GM23338 (cell line): ENCODE data around the gene CHST12. TPM values are rescaled to one million over a fixed set of nuclear protein-coding genes. Genes with fewer than 3 reads are reported as not detected.

Source experiments
- ATAC-seq: fragments of 200-7000 bp; cut with Tn5 transposase; 3 replicates; pipeline ENCODE4 v1.9.1; 2020
- DNase-seq: peaks from one replicate; pipeline ENCODE4 v3.0.0-alpha.2; 2015; ENCODE audit warnings: low spot score
- H2AFZ ChIP-seq: fragments of 200-600 bp; sonication (generic); 2 replicates; pipeline ENCODE4 v1.8.0; 2016; ENCODE audit warnings: antibody characterized with exemption, mild to moderate bottlenecking, moderate library complexity
- H3F3A ChIP-seq: fragments of 200-600 bp; sonication (generic); replicated peaks from 2 replicates; pipeline ENCODE4 v1.8.0; 2017; ENCODE audit warnings: antibody characterized with exemption, mixed run types, low read depth
- H3K27ac ChIP-seq: fragments of 200-600 bp; sonication (generic); 2 replicates; pipeline ENCODE4 v1.6.1; 2016; ENCODE audit warnings: low read depth
- H3K27me3 ChIP-seq: fragments of 200-600 bp; sonication (generic); 2 replicates; pipeline ENCODE4 v1.8.0; 2016; ENCODE audit warnings: mild to moderate bottlenecking, mixed run types, moderate library complexity; ENCODE audit not compliant: insufficient read depth
- H3K36me3 ChIP-seq: fragments of 200-600 bp; sonication (generic); 2 replicates; pipeline ENCODE4 v1.8.0; 2016; ENCODE audit warnings: mild to moderate bottlenecking; ENCODE audit not compliant: insufficient read depth
- H3K4me1 ChIP-seq: fragments of 200-600 bp; sonication (generic); 2 replicates; pipeline ENCODE4 v1.8.0; 2016; ENCODE audit warnings: mild to moderate bottlenecking, moderate library complexity; ENCODE audit not compliant: insufficient read depth
- H3K4me2 ChIP-seq: fragments of 200-600 bp; sonication (generic); 2 replicates; pipeline ENCODE4 v1.7.1; 2017; ENCODE audit warnings: mixed run types
- H3K4me3 ChIP-seq: fragments of 200-600 bp; sonication (generic); 2 replicates; pipeline ENCODE4 v1.6.1; 2016; ENCODE audit warnings: mixed run types
- H3K79me2 ChIP-seq: fragments of 200-600 bp; sonication (generic); replicated peaks from 2 replicates; pipeline ENCODE4 v1.8.0; 2017; ENCODE audit warnings: mild to moderate bottlenecking; ENCODE audit not compliant: insufficient read depth
- H3K9me2 ChIP-seq: fragments of 200-600 bp; sonication (generic); 2 replicates; pipeline ENCODE4 v1.8.0; 2017; ENCODE audit not compliant: insufficient read depth
- H4K20me1 ChIP-seq: fragments of 200-600 bp; sonication (generic); replicated peaks from 2 replicates; pipeline ENCODE4 v1.8.0; 2017; ENCODE audit warnings: mild to moderate bottlenecking; ENCODE audit not compliant: insufficient read depth
- H3K27ac Mint-ChIP-seq: 2 replicates; pipeline ENCODE4 v1.8.0; 2020; ENCODE audit warnings: inconsistent platforms, mild to moderate bottlenecking, moderate library complexity, mixed read lengths
- H3K27me3 Mint-ChIP-seq: 3 replicates; pipeline ENCODE4 v1.8.0; 2022; ENCODE audit warnings: low read depth, mild to moderate bottlenecking, moderate library complexity, mixed read lengths, inconsistent platforms; ENCODE audit not compliant: insufficient read depth, poor library complexity
- H3K36me3 Mint-ChIP-seq: 3 replicates; pipeline ENCODE4 v1.8.0; 2021; ENCODE audit warnings: low read depth, mild to moderate bottlenecking, inconsistent platforms, moderate library complexity, mixed read lengths
- H3K4me1 Mint-ChIP-seq: 3 replicates; pipeline ENCODE4 v1.8.0; 2020; ENCODE audit warnings: mild to moderate bottlenecking, inconsistent platforms, mixed read lengths
- H3K4me3 Mint-ChIP-seq: 3 replicates; pipeline ENCODE4 v1.8.0; 2021; ENCODE audit warnings: moderate library complexity, mild to moderate bottlenecking, inconsistent platforms, mixed read lengths
- H3K9me3 Mint-ChIP-seq: 3 replicates; pipeline ENCODE4 v1.8.0; 2020; ENCODE audit warnings: moderate library complexity, mild to moderate bottlenecking, inconsistent platforms, mixed read lengths
- CREB1 ChIP-seq: fragments of 250-450 bp; sonication (Bioruptor Pico); IDR thresholded peaks from 2 replicates; pipeline ENCODE4 v1.5.0; 2020; ENCODE audit warnings: low read depth, mild to moderate bottlenecking, moderate library complexity
- CTCF ChIP-seq, 2 experiments: fragments of 200-600 bp in 1 of 2; sonication (generic) in 1 of 2; conservative IDR thresholded peaks; 2 replicates each; pipeline versions ENCODE4 v1.5.1 to v1.6.1; 2016 to 2017; ENCODE audit warnings: antibody characterized with exemption in 2 of 2, low read depth in 2 of 2, mild to moderate bottlenecking in 2 of 2, moderate library complexity in 1 of 2
- EZH2 ChIP-seq: fragments of 200-600 bp; sonication (generic); IDR thresholded peaks from one replicate; pipeline ENCODE4 v1.8.0; 2017; ENCODE audit warnings: antibody characterized with exemption, mild to moderate bottlenecking, low read depth; ENCODE audit not compliant: unreplicated experiment
- EZH2phosphoT487 ChIP-seq: fragments of 200-600 bp; sonication (generic); IDR thresholded peaks from one replicate; pipeline ENCODE4 v1.8.1; 2018; ENCODE audit warnings: antibody characterized with exemption; ENCODE audit not compliant: unreplicated experiment
- JUNB ChIP-seq: IDR thresholded peaks from one replicate; pipeline ENCODE4 v1.6.1; 2016; ENCODE audit warnings: antibody characterized with exemption; ENCODE audit not compliant: unreplicated experiment
- NANOG ChIP-seq: IDR thresholded peaks from 2 replicates; pipeline ENCODE4 v1.6.1; 2016; ENCODE audit warnings: antibody characterized with exemption, borderline replicate concordance
- POLR2AphosphoS5 ChIP-seq: IDR thresholded peaks from 2 replicates; pipeline ENCODE4 v1.6.1; 2016; ENCODE audit warnings: antibody characterized with exemption, low read depth
- REST ChIP-seq: IDR thresholded peaks from one replicate; pipeline ENCODE4 v1.6.1; 2018; ENCODE audit warnings: antibody characterized with exemption; ENCODE audit not compliant: unreplicated experiment
- STAT1 ChIP-seq: IDR thresholded peaks from one replicate; pipeline ENCODE4 v1.6.1; 2016; ENCODE audit warnings: antibody characterized with exemption; ENCODE audit not compliant: unreplicated experiment
- polyA plus RNA-seq: library from polyadenylated mRNA; unstranded; fragments of >200 nt; fragmentation: Nextera tagmentation; extraction: Ambion mirVana; gene quantifications from 2 replicates; pipeline ENCODE4 v1.2.1, GENCODE V29; 2016
- total RNA-seq: library from RNA; depleted of rRNA; stranded (reverse); fragments of >200 nt; shearing (Covaris generic); gene quantifications from 2 replicates; pipeline ENCODE4 v1.2.3, GENCODE V29; 2014

The CHST12 gene
- total and polyA plus RNA-seq, 2 experiments from 2014 or later = 10.1 to 14.6 TPM

GRCh38 chr7:2476776-2477446 is 73.5 kb downstream of the CHST12 start:
- no peak overlapping the region; the same call in 1 of the 2 replicates for H3K27ac Mint-ChIP-seq
- Histone ChIP-seq H2AFZ (no peak overlapping the region), H4K20me1 (no peaks in the 10 kb centered on the region), H3K4me3 (no peak overlapping the region), H3K4me2 (no peak overlapping the region), H3K9me2 (no peaks in the 10 kb centered on the region), H3F3A (no peaks in the 10 kb centered on the region), H3K36me3 (no peaks in the 10 kb centered on the region), H3K27ac (no peak overlapping the region), H3K4me1 (peaks cover 3% of the 10 kb centered on the region; the same call in 1 of the 2 replicates), H3K79me2 (no peaks in the 10 kb centered on the region), H3K27me3 (no peaks in the 10 kb centered on the region)
- no peak overlapping the region for H3K4me3 Mint-ChIP-seq
- peaks cover 14% of the 10 kb centered on the region for H3K27me3 Mint-ChIP-seq
- no peaks in the 10 kb centered on the region for H3K9me3 Mint-ChIP-seq
- ATAC-seq = no peak; the same call in 1 of the 3 replicates
- no peaks in the 10 kb centered on the region; the same call in 2 of the 3 replicates for H3K36me3 Mint-ChIP-seq
- DNase-seq = no peak
- peaks cover 20% of the 10 kb centered on the region for H3K4me1 Mint-ChIP-seq
- TF ChIP-seq EZH2phosphoT487 = no peak
- no peak for TF ChIP-seq CTCF (conservative IDR thresholded peaks at IDR 0.05; ENCODE audit: low read depth in 2 of 2)
- TF ChIP-seq REST = no peak
- no peak for TF ChIP-seq STAT1
- TF ChIP-seq NANOG = no peak
- no peak for TF ChIP-seq JUNB
- no peak for TF ChIP-seq CREB1 (CRISPR knock-in tag)
- TF ChIP-seq POLR2AphosphoS5 = no peak
- no peak for TF ChIP-seq EZH2
